Right lobe of liver (tissue), 6 donors: ENCODE data around the gene DIAPH1. TPM values are rescaled to one million over a fixed set of nuclear protein-coding genes. Genes with fewer than 3 reads are reported as not detected.
A peak's percentile ranks its signal among the peaks of the same experiment; 100 is the strongest.

ENCODE experiments used
- ATAC-seq, 4 donors: fragments of 200-7000 bp; cut with Tn5 transposase; one replicate each; pipeline ENCODE4 v1.9.1; 2020; ENCODE audit warnings: mild to moderate bottlenecking in 4 of 4, moderate library complexity in 4 of 4
- DNase-seq, 3 donors: peaks; one replicate each; pipeline ENCODE4 v3.0.0-alpha.2; 2020
- H3K27ac ChIP-seq, 3 donors: fragments of 200-600 bp; one replicate each; pipeline ENCODE4 v1.8.0; 2022
- H3K27me3 ChIP-seq, 2 donors: fragments of 200-600 bp; one replicate each; pipeline ENCODE4 v1.8.0; 2022
- H3K36me3 ChIP-seq, 4 donors: fragments of 200-600 bp; sonication (generic) in 1 of 4; one replicate each; pipeline versions ENCODE4 v1.5.1 to v1.8.0; 2017 to 2022; ENCODE audit warnings: control low read depth in 1 of 4
- H3K4me1 ChIP-seq, 4 donors: fragments of 200-600 bp; sonication (generic) in 1 of 4; one replicate each; pipeline versions ENCODE4 v1.5.1 to v1.8.0; 2017 to 2022; ENCODE audit warnings: control low read depth in 1 of 4
- H3K4me3 ChIP-seq, 3 donors: fragments of 200-600 bp; one replicate each; pipeline ENCODE4 v1.8.0; 2022
- H3K9me3 ChIP-seq, 4 donors: fragments of 200-600 bp; sonication (generic) in 1 of 4; one replicate each; pipeline versions ENCODE4 v1.5.1 to v1.8.0; 2017 to 2022; ENCODE audit warnings: control low read depth in 1 of 4
- CTCF ChIP-seq, 4 donors: fragments of 200-600 bp in 3 of 4; fragments of 450-650 bp in 1 of 4; IDR thresholded peaks; one replicate each; pipeline versions ENCODE4 v1.5.1 to v1.8.0; 2016 to 2022; ENCODE audit warnings: antibody characterized with exemption in 4 of 4, mild to moderate bottlenecking in 2 of 4
- POLR2A ChIP-seq: fragments of 450-650 bp; IDR thresholded peaks from one replicate; pipeline ENCODE4 v1.6.1; 2017; ENCODE audit warnings: antibody characterized with exemption, mild to moderate bottlenecking
- WGBS: methylation state at CpG from one replicate; pipeline ENCODE4 v1.1.6; 2018; ENCODE audit warnings: low coverage, low lambda C conversion rate; ENCODE audit not compliant: insufficient coverage; ENCODE audit errors: missing lambda C conversion rate; 5-methylcytosine and 5-hydroxymethylcytosine counted together
- intact Hi-C, 2 donors: fragments of 100-400 bp; cut with DNase I; formaldehyde crosslinking; loops; one replicate each; pipeline versions ENCODE4 v1.11.2 to v1.14.1; 2022
- total RNA-seq, 6 experiments: library from RNA; depleted of rRNA in 2 of 6; stranded (reverse); fragments of >200 nt in 2 of 6; fragmentation: NEBNext Ultra II Directional in 3 of 6; extraction: Animal tissue kit (Norgen Biotek cat#: 25700) in 3 of 6; gene quantifications; one replicate each; pipeline versions ENCODE4 v1.1.0 to v1.2.4, GENCODE V29; 2016 to 2023
- donor health status: DM: no; HTN: yes; CAD: no.
- donor health status: DM: no; HTN: no; CAD: no.
- donor health status: DM: no; HTN: no; CAD: no.
- donor health status: DM: no; HTN: yes; CAD: no.
- donor health status: DM: no; HTN: yes; CAD: no.

The DIAPH1 gene
- total RNA-seq, 6 experiments from 2014 or later, result 93.7 to 114 (median 107) TPM

- WGBS, result 63% methylated on average over 4 of the region's 11 CpGs
- Histone ChIP-seq H3K27ac (peak overlapping the region in 1 of 3 donors; percentile 68), H3K4me3 (no peak overlapping the region), H3K4me1 (peaks cover 0 to 2% (median 0%) of the 10 kb centered on the region in 4 donors), H3K36me3 (no peaks in the 10 kb centered on the region), H3K9me3 (no peaks in the 10 kb centered on the region), H3K27me3 (no peaks in the 10 kb centered on the region)
- TF ChIP-seq CTCF (IDR thresholded peaks at IDR 0.05) (no peak), POLR2A (no peak)
- DNase-seq (no peak), ATAC-seq (no peak)
- intact Hi-C loops, result no loop called here
Observed at GRCh38 chr5:141507387-141508091, 111.3 kb downstream of the DIAPH1 start.

GRCh38 chr5:141506381-141507155 is 112.2 kb downstream of the DIAPH1 start:
- H3K4me3 ChIP-seq, result no peak overlapping the region
- ATAC-seq (no peak), DNase-seq (no peak)
- intact Hi-C loops, result no loop called here
- TF ChIP-seq CTCF (IDR thresholded peaks at IDR 0.05), result no peak
- TF ChIP-seq POLR2A, result no peak
- H3K36me3 ChIP-seq, result no peaks in the 10 kb centered on the region
- H3K4me1 ChIP-seq, result no peaks in the 10 kb centered on the region
- no peaks in the 10 kb centered on the region for H3K9me3 ChIP-seq
- no peak overlapping the region for H3K27ac ChIP-seq
- H3K27me3 ChIP-seq, result no peaks in the 10 kb centered on the region
- WGBS, result 98% methylated on average over 6 of the region's 8 CpGs

GRCh38 chr5:141504216-141504615 is 114.6 kb downstream of the DIAPH1 start:
- no peaks in the 10 kb centered on the region for H3K9me3 ChIP-seq
- no peak overlapping the region for H3K4me3 ChIP-seq
- DNase-seq (no peak), ATAC-seq (no peak)
- intact Hi-C loops, result no loop called here
- H3K27me3 ChIP-seq, result no peaks in the 10 kb centered on the region
- WGBS, result 88% methylated on average over 4 of the region's 4 CpGs
- TF ChIP-seq POLR2A (no peak), CTCF (IDR thresholded peaks at IDR 0.05) (no peak)
- H3K36me3 ChIP-seq, result no peaks in the 10 kb centered on the region
- H3K27ac ChIP-seq, result no peak overlapping the region
- no peaks in the 10 kb centered on the region for H3K4me1 ChIP-seq

GRCh38 chr5:141503681-141504080 is 115.1 kb downstream of the DIAPH1 start:
- Histone ChIP-seq H3K4me3 (no peak overlapping the region), H3K9me3 (no peaks in the 10 kb centered on the region), H3K36me3 (no peaks in the 10 kb centered on the region), H3K27ac (no peak overlapping the region), H3K4me1 (no peaks in the 10 kb centered on the region), H3K27me3 (no peaks in the 10 kb centered on the region)
- DNase-seq (no peak), ATAC-seq (no peak)
- intact Hi-C loops, result no loop called here
- no peak for TF ChIP-seq CTCF (IDR thresholded peaks at IDR 0.05)
- TF ChIP-seq POLR2A, result no peak
- WGBS, result 94% methylated on average over 2 of the region's 2 CpGs
